ENCODE results near the gene CCDC40.
A peak's percentile ranks its signal among the peaks of the same experiment; 100 is the strongest.
"Not testable (repeated sequence)": the region's sequence is repeated elsewhere in the genome, so short reads cannot be mapped to it uniquely, and the experiment has no call there.

The CCDC40 gene

DNA sequence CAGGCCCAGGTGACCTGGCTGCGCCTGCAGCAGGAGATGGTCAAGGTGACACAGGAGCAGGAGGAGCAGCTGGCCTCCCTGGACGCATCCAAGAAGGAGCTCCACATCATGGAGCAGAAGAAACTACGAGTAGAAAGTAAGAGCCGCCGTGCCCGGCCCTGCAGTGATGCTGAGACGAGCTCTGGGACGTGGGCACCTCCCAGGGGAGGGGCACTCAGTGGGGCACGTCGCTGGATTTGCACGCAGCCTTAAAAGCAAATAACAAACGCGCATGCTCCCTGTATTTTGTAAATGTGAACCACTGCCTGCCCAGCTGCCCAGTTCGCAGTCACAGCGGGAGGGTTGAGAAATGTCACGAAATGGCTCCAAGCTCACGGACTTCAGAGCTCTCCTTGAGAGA, 49.6 kb downstream of the CCDC40 start:
- DNase-seq: no peak

DNA sequence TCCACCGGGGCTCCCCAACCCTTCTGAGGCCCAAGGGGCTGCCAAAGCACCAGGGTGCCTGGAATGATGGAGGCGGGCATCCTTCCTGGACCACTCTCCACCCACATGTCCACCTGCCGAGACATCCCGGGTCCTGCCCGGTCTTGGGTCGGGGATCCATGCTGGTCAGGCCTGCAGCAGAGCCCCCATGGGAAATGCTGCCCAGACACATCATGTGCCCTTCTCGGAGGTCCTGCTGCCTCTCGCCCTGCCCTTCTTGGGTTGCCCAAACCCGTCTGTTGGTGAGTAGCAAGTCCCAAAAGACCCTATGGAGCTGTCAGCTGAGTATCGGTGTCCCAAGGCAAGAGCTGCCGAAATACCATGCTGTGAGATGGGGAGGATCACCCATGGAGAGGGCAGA, 50.2 kb downstream of the CCDC40 start:
- DNase-seq: no peak

DNA sequence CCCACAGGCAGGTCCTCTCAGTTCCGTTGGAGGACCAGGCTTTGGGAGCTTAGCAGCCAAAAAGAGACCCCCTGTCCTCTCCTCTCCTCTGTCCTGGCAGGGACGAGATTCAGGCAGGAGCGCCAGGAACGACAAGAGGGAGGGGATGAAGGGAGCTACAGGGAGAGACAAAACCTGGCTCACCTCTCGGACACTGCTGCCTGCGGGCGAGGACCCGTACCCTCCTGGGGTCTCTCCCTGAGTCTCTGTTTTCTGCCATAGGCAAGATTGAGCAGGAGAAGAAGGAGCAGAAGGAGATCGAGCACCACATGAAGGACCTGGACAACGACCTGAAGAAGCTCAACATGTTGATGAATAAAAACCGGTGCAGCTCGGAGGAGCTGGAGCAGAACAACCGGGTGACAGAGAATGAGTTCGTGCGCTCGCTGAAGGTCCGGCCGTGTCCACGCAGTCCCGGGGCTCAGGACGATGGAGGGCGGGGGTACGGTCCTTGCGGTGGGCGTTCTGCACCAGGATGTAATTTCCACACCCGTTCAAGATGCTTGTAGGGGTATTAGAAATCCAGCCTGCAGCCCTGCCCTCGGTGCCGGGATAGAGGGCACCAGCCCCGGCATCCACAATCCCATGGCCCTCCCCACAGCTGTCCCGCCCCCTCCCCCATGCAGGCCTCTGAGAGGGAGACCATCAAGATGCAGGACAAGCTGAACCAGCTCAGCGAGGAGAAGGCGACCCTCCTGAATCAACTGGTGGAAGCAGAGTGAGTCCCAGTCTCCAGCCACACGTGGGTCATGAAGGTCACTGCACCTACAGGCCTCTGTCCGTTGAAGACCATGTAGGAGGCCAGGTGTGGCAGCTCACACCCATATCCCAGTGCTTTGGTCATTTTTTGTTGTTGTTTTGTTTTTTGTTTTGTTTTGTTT, 51.2 kb downstream of the CCDC40 start:
- no peak for DNase-seq

DNA sequence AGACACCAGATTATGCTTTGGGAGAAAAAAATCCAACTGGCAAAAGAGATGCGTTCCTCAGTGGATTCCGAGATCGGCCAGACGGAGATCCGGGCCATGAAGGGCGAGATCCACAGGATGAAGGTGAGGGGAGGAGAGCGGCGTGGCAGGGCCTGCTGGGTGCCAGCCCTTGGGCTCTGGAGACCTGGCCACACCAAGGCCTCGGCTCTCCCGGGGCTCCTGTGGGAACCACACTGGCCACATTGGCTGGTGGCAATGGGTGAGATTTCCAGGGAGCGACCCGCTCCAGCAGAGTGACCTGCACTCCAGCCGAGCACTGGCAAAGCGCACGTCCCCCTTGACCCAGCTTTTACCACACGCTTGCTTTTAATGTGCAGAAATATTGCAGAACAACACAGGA, 53.3 kb downstream of the CCDC40 start:
- DNase-seq: no peak

DNA sequence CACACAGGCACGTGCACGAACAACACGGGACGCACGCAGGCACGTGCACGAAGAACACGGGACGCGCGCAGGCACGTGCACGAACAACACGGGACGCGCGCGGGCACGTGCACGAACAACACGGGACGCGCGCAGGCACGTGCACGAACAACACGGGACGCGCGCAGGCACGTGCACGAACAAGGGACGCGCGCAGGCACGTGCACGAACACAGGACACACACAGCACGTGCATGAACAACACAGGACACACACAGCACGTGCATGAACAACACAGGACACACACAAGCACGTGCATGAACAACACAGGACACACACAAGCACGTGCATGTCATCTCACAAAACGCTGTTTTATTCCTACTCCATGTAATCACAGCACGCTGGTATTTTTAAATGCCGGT, 53.7 kb downstream of the CCDC40 start:
- not testable (repeated sequence) for DNase-seq

DNA sequence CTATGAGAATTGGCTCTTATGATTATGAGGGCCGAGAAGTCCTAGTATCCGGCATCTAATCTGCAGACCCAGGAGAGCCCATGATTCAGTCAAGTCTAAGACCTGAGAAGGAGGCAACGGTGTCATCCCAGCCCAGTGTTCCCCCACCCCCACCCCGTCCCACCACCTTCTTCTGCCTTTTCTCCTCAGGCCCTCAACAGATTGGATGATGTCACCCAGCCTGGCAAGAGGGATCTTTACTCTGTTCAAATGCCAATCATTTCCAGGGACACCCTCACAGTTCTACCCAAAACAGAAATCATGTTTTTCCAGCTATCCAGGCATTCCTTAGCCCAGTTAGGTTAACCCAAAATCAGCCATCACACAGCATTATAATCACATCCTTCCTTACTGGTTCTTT, 54.9 kb downstream of the CCDC40 start:
- DNase-seq: no peak

DNA sequence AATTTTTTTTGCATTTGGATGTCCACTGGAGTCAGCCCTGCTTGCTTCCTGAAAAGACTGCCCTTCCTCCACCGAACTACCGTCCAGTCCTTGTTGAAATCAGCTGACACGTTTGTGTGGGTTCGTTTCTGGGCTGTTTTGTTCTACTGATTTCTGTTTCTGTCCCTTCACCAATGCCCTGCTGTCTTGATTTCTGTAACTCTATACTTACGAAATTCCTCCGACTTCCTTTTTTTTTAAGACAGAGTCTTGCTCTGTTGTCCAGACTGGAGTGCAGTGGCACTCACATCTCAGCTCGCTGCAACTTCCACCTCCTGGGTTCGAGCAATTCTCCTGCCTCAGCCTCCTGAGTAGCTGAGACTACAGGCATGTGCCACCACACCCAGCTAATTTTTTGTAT, 56.5 kb downstream of the CCDC40 start:
- no peak for DNase-seq

DNA sequence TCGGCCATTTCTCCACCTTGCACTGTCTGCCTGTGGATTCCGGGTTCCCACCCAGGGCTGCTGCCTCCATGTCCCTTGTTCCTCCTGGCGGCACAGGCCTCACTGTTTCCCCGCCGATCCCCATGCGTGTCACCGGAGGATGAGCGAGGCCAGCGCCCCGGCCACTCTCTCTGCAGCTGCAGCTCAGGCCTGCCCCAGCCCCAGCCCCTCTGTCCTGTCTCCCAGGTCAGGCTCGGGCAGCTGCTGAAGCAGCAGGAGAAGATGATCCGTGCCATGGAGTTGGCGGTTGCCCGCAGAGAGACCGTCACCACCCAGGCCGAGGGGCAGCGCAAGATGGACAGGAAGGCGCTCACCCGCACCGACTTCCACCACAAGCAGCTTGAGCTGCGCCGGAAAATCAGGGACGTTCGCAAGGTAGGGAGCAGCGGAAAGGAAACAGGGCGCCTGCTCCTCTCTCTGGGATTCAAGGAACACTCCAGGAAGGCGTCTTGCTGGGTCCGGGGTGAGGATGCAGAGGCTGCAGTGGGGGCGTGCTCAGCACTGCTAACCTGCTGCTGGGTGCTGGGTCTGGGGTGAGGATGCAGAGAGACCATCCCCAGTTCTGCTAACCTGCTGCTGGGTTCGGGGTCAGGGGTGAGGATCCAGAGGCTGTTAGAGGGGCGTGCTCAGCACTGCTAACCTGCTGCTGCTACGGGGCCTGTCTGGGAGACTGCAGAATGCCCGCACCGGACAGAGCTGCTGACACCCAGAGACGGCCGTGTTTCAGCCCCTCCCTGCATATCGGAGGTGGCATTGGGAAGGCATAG, 58.8 kb downstream of the CCDC40 start:
- DNase-seq: no peak

DNA sequence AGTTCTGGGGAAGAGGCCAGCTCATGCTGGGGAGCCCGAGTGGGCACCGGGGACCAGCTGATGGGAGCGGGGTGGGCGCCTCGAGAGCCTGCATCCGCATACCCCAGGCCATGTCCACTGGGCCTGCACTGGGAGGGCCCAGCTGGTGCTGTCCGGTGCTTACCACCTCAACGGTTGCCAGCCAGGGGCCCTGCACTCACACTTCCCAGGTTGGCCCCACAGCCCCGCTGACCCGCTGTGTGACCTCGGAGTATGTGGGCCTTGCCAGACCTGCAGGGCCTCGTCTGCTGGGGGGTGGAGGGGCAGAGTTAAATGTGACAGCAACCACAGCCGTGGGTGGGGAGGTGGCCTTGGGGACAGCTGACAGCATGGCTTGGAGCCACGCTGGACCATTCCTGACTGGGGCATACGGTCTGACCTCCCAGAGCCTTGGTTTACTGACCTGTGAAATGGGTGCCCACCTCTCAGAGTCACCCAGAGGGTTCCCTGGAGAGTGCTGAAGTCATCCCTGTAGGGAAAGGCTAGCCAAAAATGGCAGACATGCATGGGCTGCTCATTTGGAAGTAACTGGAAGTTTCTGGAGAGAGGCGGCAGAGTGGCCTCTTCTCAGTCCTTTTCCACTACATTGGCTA, 59.5 kb downstream of the CCDC40 start:
- no peak for DNase-seq

DNA sequence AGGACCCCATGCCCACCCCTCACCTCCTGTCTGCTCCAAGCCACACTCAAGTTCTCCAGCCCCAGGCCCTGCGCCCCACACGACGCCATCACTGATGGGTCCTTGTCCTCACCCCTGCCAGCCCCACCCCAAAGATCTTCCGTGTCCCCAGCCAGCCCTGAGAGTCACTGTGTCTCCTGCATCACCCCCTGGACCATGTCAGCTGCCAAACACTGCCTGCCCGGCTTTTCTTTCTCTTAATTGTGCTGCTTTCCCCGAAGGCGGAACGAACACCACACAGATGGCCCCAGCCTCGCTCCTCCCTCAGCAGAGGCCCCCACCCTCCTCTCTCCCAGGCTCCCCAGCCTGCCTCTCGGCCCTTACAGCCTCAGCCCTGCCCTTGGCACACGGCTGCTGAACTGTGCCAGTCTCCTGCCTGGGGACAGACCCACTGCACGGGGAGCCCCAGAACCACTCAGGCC, 60.1 kb downstream of the CCDC40 start:
- no peak for DNase-seq

DNA sequence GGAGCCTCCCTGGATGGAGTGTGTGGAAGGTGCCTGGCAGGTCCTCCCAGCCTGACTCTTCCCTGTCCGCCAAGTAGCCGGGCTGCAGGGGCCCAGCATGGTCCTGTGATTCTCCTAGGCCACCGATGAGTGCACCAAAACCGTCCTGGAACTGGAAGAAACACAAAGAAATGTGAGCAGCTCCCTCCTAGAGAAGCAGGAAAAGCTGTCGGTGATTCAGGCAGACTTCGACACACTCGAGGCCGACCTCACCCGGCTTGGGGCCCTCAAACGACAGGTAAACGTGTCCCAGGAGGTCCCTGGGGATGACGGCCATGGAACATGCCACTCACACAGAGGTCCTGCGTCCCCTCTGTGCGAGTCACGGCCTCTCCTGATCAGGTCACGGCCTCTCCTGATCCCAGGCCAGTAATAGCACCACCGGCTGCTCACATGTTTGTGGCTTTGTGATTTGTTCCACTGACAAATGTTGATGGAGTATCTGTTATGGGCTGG, 60.7 kb downstream of the CCDC40 start:
- no peak for DNase-seq

DNA sequence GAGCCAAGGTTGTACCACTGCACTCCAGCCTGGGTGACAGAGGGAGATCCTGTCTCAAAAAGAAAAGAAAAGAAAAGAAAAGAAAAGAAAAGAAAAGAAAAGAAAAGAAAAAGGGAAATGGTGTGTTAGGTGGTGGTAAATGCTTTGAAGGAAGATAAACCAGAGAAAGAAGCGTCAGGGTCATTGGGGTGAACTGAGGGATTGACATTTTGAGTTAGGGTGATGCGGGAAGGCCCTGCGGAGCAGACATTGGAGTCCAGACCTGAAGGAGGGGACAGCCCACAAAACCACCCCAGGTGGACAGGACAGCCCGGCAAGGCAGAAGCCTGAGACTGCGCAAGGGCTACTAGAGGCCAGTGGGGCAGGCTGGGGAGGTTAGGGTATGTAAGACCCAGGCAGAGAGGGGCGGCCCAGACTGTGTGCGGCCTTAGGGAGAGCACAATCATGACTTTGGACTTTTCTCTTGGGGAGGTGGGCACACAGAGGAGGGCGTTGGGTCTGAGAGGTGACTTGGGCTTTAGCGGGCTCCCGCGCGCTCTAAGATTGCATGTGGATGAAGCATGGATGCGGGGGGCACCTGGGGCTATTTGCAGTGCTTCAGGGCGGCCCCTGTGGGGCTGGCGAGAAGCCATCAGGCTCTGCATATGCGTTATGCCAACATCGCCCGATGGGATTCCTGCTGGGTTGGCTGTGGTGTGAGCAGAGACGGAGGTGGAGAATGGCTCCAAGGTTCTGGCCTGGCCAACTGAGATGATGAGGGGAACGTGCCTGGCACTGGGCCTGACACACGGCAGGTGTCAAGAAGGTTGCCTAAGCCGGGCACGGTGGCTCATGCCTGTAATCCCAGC, 61.6 kb downstream of the CCDC40 start:
- DNase-seq: no peak

DNA sequence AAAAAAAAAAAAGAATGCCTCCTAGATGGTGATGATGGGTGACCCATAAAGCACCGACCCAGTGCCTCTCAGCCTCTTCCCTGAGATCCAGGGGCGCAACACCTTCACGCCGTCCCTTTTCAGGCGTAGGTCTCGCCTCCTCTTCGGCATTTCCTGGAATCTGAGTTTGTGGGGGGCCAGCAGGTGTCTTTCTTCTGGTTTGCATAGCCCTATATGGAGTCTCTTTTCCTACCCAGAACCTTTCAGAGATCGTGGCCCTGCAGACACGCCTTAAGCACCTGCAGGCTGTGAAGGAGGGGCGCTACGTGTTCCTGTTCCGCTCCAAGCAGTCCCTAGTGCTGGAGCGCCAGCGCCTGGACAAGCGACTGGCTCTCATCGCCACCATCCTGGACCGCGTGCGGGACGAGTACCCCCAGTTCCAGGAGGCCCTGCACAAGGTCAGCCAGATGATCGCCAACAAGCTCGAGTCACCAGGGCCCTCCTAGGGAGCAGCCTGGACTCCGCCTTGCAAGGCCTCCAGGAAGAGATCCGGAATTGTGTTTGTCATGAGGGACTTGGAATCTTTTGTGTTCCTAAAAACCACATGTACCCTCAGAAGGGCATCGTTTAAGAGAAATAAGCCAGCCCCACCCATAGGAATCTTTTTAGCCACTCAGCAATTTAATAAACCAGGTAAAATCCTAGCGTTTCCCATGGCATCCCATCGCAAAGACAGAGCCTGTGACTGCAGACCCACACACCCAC, 63.0 kb downstream of the CCDC40 start:
- no peak for DNase-seq

DNA sequence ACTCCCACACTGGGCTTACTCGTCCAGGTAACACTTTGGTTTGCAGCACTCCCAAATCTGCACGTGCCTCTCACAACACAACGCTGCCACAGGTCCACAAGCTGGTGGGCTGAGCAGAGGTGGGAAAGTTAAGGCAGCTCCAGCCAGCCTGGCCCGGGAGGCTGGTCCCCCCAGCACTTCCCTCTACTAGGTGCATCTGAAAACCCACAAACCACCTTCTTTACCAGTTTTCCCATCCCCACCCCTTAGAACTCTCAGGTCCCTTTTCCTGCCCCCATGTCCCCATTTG, 63.5 kb downstream of the CCDC40 start:
- no peak for DNase-seq

DNA sequence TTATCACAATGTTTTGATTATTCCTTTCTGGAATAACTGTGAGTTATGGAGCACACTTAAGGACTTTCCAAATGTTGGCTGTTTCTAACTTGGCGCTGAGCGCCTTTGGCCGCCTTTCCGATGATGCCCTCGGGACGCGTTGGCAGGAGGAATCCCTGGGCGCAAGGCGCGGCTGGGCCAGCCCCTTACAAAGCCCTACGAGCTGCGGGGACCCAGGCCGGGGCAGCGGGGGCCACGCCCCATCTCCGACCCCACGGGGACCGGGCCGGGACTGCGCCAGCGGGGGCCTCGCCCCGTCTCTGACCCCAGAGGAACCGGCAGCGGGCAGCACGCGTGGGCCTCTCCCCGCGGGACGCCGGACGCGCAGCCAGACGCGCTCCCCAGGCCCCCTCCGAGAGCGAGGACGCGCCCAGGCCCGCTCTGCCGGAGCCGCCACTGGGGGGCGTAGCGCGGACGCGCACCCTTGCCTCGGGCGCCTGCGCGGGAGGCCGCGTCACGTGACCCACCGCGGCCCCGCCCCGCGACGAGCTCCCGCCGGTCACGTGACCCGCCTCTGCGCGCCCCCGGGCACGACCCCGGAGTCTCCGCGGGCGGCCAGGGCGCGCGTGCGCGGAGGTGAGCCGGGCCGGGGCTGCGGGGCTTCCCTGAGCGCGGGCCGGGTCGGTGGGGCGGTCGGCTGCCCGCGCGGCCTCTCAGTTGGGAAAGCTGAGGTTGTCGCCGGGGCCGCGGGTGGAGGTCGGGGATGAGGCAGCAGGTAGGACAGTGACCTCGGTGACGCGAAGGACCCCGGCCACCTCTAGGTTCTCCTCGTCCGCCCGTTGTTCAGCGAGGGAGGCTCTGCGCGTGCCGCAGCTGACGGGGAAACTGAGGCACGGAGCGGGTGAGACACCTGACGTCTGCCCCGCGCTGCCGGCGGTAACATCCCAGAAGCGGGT, 64.8 kb downstream of the CCDC40 start, which contains the start of gene GAA:
Gene GAA (plus strand): TSS at position 571 of the 935 bp plus-strand sequence. CDS start 3,006 bp downstream, outside the sequence.
- DNase-seq: peak; percentile 83

DNA sequence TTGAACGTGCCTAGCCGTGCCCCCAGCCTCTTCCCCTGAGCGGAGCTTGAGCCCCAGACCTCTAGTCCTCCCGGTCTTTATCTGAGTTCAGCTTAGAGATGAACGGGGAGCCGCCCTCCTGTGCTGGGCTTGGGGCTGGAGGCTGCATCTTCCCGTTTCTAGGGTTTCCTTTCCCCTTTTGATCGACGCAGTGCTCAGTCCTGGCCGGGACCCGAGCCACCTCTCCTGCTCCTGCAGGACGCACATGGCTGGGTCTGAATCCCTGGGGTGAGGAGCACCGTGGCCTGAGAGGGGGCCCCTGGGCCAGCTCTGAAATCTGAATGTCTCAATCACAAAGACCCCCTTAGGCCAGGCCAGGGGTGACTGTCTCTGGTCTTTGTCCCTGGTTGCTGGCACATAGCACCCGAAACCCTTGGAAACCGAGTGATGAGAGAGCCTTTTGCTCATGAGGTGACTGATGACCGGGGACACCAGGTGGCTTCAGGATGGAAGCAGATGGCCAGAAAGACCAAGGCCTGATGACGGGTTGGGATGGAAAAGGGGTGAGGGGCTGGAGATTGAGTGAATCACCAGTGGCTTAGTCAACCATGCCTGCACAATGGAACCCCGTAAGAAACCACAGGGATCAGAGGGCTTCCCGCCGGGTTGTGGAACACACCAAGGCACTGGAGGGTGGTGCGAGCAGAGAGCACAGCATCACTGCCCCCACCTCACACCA, 65.7 kb downstream of the CCDC40 start:
- DNase-seq: no peak

DNA sequence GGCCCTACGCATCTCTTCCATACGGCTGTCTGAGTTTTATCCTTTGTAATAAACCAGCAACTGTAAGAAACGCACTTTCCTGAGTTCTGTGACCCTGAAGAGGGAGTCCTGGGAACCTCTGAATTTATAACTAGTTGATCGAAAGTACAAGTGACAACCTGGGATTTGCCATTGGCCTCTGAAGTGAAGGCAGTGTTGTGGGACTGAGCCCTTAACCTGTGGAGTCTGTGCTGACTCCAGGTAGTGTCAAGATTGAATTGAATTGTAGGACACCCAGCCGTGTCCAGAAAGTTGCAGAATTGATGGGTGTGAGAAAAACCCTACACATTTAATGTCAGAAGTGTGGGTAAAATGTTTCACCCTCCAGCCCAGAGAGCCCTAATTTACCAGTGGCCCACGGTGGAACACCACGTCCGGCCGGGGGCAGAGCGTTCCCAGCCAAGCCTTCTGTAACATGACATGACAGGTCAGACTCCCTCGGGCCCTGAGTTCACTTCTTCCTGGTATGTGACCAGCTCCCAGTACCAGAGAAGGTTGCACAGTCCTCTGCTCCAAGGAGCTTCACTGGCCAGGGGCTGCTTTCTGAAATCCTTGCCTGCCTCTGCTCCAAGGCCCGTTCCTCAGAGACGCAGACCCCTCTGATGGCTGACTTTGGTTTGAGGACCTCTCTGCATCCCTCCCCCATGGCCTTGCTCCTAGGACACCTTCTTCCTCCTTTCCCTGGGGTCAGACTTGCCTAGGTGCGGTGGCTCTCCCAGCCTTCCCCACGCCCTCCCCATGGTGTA, 66.4 kb downstream of the CCDC40 start:
- DNase-seq: no peak

DNA sequence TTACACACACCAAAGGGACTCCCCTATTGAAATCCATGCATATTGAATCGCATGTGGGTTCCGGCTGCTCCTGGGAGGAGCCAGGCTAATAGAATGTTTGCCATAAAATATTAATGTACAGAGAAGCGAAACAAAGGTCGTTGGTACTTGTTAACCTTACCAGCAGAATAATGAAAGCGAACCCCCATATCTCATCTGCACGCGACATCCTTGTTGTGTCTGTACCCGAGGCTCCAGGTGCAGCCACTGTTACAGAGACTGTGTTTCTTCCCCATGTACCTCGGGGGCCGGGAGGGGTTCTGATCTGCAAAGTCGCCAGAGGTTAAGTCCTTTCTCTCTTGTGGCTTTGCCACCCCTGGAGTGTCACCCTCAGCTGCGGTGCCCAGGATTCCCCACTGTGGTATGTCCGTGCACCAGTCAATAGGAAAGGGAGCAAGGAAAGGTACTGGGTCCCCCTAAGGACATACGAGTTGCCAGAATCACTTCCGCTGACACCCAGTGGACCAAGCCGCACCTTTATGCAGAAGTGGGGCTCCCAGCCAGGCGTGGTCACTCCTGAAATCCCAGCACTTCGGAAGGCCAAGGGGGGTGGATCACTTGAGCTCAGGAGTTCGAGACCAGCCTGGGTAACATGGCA, 67.1 kb downstream of the CCDC40 start:
- DNase-seq: no peak

Measured in fibroblast of skin of abdomen (primary cell).